Kidney epithelial cell (primary cell): Measurements from ENCODE around the gene NUP37. TPM values are rescaled to one million over a fixed set of nuclear protein-coding genes. Genes with fewer than 3 reads are reported as not detected.
A peak's percentile ranks its signal among the peaks of the same experiment; 100 is the strongest.

ENCODE experiments used
- DNase-seq: peaks from one replicate; pipeline ENCODE4 v3.0.0-alpha.2; 2010; ENCODE audit warnings: low read depth
- H3K27me3 ChIP-seq: 2 replicates; pipeline ENCODE4 v1.6.0; 2011; ENCODE audit warnings: low read length; ENCODE audit not compliant: control insufficient read depth, insufficient read depth
- H3K36me3 ChIP-seq: 2 replicates; pipeline ENCODE4 v1.5.1; 2011; ENCODE audit warnings: low read length; ENCODE audit not compliant: control insufficient read depth, insufficient read depth
- H3K4me3 ChIP-seq: 2 replicates; pipeline ENCODE4 v1.5.1; 2011; ENCODE audit warnings: low read depth, mild to moderate bottlenecking, control low read depth, low read length
- total RNA-seq: library from RNA; depleted of rRNA; stranded (reverse); fragments of >200 nt; gene quantifications from 2 replicates; pipeline ENCODE4 v1.2.3, GENCODE V29; 2015
- TF ChIP-seq, protein P1 (sequence below): IDR thresholded peaks from 2 replicates; pipeline ENCODE4 v1.5.1; 2011; ENCODE audit warnings: mild to moderate bottlenecking, moderate library complexity, low read length, control low read depth, inconsistent platforms; ENCODE audit not compliant: insufficient read depth, poor library complexity, severe bottlenecking

NUP37 gene
- total RNA-seq, 1 donor from 2014 or later = 25.5 TPM

GRCh38 chr12:102062419-102062806 lies 57.5 kb downstream of the NUP37 start:
- no peaks in the 10 kb centered on the region for H3K36me3 ChIP-seq
- H3K27me3 ChIP-seq = no peaks in the 10 kb centered on the region
- no peak for DNase-seq
- TF ChIP-seq, protein P1, sequence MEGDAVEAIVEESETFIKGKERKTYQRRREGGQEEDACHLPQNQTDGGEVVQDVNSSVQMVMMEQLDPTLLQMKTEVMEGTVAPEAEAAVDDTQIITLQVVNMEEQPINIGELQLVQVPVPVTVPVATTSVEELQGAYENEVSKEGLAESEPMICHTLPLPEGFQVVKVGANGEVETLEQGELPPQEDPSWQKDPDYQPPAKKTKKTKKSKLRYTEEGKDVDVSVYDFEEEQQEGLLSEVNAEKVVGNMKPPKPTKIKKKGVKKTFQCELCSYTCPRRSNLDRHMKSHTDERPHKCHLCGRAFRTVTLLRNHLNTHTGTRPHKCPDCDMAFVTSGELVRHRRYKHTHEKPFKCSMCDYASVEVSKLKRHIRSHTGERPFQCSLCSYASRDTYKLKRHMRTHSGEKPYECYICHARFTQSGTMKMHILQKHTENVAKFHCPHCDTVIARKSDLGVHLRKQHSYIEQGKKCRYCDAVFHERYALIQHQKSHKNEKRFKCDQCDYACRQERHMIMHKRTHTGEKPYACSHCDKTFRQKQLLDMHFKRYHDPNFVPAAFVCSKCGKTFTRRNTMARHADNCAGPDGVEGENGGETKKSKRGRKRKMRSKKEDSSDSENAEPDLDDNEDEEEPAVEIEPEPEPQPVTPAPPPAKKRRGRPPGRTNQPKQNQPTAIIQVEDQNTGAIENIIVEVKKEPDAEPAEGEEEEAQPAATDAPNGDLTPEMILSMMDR = no peak
- peak overlapping the region; percentile 12 for H3K4me3 ChIP-seq

DNA sequence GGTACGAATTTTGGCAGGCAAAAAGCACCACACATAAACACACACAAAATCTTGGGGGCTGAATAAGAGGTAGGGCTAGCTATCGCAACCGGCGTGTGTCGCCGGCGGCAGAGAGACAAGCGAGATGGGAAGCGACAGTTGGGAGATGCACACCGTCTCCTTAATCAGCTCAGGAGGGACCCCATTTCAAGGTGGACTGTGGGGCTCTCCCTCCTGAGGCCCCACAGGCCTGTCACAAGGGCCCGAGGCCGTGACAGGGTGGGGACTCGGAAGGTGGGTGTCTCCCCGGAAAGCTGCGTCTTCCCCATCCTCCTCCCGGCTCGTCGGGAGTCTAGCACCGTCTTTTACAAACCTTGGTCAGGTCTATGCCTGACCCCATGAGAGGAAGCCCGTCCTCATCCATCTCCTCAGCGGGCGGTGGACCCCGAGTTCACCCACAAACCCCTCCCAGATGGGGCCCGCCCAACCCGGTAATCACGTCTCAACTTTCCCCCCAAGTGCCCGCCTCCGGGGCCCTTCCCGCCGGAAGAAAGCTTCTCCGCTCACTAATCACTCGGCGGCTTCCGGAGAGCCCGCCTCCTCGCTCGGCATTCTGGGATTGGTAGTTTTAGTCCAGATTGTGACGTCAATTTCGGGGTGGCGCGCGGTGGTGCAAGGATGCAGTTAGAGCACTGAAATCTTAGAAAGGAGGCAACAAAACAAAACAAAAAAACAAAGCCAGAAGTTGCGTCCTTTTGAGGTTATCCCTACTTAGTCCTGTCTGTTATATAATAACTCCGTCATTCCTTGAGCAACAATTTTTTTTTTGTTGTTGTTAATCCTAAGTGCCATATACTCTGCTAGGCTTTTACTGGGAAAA lies 58.1 kb downstream of the NUP37 start, which contains the start of gene WASHC3:
Gene WASHC3 (minus strand): TSS at position 432 of the 859 bp plus-strand sequence. CDS start 29 bp downstream, at position 403.
- peak; percentile 70 for DNase-seq
- Histone ChIP-seq H3K36me3 (no peaks in the 10 kb centered on the region), H3K27me3 (no peaks in the 10 kb centered on the region), H3K4me3 (peak within 1 kb of the TSS; percentile 81)
- TF ChIP-seq, protein P1 = no peak

DNA sequence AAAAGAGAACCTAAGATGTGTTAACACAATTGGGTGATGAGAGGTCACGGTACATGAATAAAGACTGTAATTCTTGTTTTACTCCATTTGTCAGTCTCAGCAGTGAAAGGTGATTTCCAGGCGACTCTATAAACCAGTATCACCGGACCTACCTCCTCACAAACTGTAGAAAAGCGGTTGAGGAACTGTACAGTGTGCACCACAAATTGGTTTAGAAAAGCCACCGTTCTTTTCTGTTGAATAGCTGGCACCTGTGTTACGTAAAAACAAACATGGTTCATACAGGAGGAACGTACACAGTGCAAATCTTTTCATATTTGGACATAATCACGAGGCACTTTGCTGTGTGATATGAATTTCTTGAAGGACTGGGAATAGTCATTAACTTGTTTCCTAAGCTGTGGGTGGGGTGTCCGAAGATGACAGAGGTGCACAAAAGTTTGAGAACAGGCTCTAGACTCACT lies 58.8 kb downstream of the NUP37 start:
- DNase-seq = no peak
- H3K27me3 ChIP-seq = no peaks in the 10 kb centered on the region
- TF ChIP-seq, protein P1 = no peak
- no peaks in the 10 kb centered on the region for H3K36me3 ChIP-seq
- H3K4me3 ChIP-seq = peak overlapping the region; percentile 81

DNA sequence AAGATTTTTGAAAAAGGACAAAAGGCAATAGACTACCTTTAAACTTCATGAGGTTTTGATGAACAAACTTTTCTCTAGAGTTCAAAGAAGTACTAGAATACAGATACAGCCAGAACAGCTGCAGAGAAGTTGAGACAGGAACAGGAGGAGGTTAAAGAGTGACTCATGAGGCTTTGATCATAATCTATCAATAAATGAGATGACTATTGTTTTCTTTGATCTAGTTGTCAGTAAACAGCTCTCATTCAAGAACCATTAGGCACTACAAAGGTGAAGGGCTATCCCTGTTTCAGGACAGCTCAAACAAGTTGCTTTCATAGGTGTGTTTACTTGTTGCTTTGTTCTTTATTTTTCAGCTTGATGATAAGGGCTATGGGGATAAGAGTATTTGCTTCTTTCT lies 60.6 kb downstream of the NUP37 start:
- TF ChIP-seq, protein P1 = no peak
- no peak overlapping the region for H3K4me3 ChIP-seq
- H3K27me3 ChIP-seq = no peaks in the 10 kb centered on the region
- no peak for DNase-seq
- H3K36me3 ChIP-seq = no peaks in the 10 kb centered on the region

- DNase-seq = no peak
- H3K27me3 ChIP-seq = no peaks in the 10 kb centered on the region
- no peaks in the 10 kb centered on the region for H3K36me3 ChIP-seq
- TF ChIP-seq, protein P1 = no peak
- no peak overlapping the region for H3K4me3 ChIP-seq
These were observed 65.6 kb downstream of the NUP37 start for GRCh38 chr12:102054345-102054744.

DNA sequence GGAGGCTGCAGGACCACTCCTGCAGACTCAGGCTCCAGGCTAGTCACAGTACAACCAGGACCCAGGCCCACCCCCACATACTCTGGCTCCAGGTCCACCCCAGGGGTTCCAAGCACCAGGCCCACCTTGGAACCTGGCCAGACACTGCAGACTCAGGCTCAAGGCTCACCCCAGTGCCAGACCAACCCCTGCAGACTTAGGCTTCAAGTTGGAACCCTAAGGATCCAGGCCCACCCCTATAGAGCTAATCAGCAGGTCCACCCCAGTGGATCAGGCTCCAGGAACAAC lies 66.9 kb downstream of the NUP37 start:
- TF ChIP-seq, protein P1 = no peak
- Histone ChIP-seq H3K27me3 (no peaks in the 10 kb centered on the region), H3K4me3 (no peak overlapping the region), H3K36me3 (no peaks in the 10 kb centered on the region)
- DNase-seq = no peak
